ENCODE data around the gene HLCS.

GRCh38 chr21:36888466-36888865, 78.0 kb downstream of the HLCS start:
- TF ChIP-seq CTCF (IDR thresholded peaks at IDR 0.05) (no peak), EZH2 (IDR thresholded peaks at IDR 0.05) (no peak), EZH2phosphoT487 (IDR thresholded peaks at IDR 0.05) (no peak)
